ENCODE data around the gene ANXA3.

GRCh38 chr4:78599931-78600375 is 48.4 kb downstream of the ANXA3 start:
- TF ChIP-seq, protein P1, sequence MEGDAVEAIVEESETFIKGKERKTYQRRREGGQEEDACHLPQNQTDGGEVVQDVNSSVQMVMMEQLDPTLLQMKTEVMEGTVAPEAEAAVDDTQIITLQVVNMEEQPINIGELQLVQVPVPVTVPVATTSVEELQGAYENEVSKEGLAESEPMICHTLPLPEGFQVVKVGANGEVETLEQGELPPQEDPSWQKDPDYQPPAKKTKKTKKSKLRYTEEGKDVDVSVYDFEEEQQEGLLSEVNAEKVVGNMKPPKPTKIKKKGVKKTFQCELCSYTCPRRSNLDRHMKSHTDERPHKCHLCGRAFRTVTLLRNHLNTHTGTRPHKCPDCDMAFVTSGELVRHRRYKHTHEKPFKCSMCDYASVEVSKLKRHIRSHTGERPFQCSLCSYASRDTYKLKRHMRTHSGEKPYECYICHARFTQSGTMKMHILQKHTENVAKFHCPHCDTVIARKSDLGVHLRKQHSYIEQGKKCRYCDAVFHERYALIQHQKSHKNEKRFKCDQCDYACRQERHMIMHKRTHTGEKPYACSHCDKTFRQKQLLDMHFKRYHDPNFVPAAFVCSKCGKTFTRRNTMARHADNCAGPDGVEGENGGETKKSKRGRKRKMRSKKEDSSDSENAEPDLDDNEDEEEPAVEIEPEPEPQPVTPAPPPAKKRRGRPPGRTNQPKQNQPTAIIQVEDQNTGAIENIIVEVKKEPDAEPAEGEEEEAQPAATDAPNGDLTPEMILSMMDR (IDR thresholded peaks at IDR 0.05; ENCODE audit: low read length): no peak
- TF ChIP-seq EZH2 (optimal IDR thresholded peaks at IDR 0.05; ENCODE audit: low read depth, low read length) (no peak), EZH2phosphoT487 (IDR thresholded peaks at IDR 0.05; ENCODE audit: low read length) (no peak)
